Activated T-helper 2 cell treated with anti-CD3 and anti-CD28 coated beads, Interferon-gamma antibody, Interleukin-2, Interleukin-4, amounts not matched to agents 10 μg/mL and 5 μg/mL and 100 μg/mL, durations not matched to agents 14 hours and 24 hours and 36 hours (primary cell): ENCODE data around the gene LRP2. TPM values are rescaled to one million over a fixed set of nuclear protein-coding genes. Genes with fewer than 3 reads are reported as not detected.
A peak's percentile ranks its signal among the peaks of the same experiment; 100 is the strongest.

Source experiments
- DNase-seq: peaks from one replicate; pipeline ENCODE4 v3.0.0; 2021; ENCODE audit warnings: low spot score
- H3K27ac Mint-ChIP-seq: one replicate; pipeline ENCODE4 v1.8.0; 2021; ENCODE audit warnings: mixed read lengths
- H3K27me3 Mint-ChIP-seq: one replicate; pipeline ENCODE4 v1.8.0; 2021; ENCODE audit warnings: low read depth, mixed read lengths
- H3K36me3 Mint-ChIP-seq: one replicate; pipeline ENCODE4 v1.8.0; 2021; ENCODE audit warnings: low read depth, mixed read lengths
- H3K4me1 Mint-ChIP-seq: one replicate; pipeline ENCODE4 v1.8.0; 2021; ENCODE audit warnings: low read depth, mixed read lengths
- H3K4me3 Mint-ChIP-seq: one replicate; pipeline ENCODE4 v1.8.0; 2021; ENCODE audit warnings: low read depth, mild to moderate bottlenecking, moderate library complexity, mixed read lengths
- H3K9me3 Mint-ChIP-seq: one replicate; pipeline ENCODE4 v1.8.0; 2021; ENCODE audit warnings: mixed read lengths
- intact Hi-C: fragments of 100-400 bp; cut with micrococcal nuclease; formaldehyde crosslinking; loops from one replicate; pipeline ENCODE4 v1.15.1; 2023
- total RNA-seq: library from RNA; stranded (reverse); gene quantifications from 2 replicates; pipeline ENCODE4 v1.2.3, GENCODE V29; 2022

The LRP2 gene
- total RNA-seq, 1 donor from 2014 or later: 0.46 TPM

DNA sequence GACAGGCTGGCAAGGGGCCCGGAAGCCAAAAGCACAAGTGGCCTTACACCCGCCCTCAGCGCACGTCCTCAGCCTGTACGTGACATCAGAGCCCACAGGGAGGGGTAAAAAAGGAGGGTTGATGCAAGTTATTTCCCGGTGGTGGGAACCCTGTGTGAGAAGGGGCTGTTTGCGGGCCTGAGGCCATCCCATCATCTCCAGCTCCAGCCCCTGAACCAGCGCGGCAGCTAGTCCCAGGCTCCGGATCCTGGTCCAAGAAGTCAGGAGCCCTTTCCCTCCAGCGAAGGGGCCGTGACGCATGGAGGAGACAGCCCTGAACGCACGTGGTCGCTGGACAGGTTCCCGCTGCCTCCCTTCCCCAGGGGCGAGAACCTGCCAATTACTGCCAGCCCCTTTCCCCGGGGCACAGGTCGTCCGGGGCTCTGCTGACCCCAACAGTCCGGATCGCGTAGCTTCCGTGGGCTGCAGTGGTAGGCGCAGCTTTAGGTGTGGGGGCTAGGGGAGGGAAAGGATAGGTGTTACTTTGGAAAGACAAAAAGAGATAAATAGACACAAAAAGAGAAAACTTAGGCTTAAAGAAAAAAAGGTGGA is 1.3 kb upstream of the LRP2 start:
- Mint-ChIP-seq H3K36me3 (no peaks in the 10 kb centered on the region), H3K4me3 (peak overlapping the region; percentile 90), H3K4me1 (peaks cover 36% of the 10 kb centered on the region), H3K27me3 (peaks cover 49% of the 10 kb centered on the region), H3K27ac (peak overlapping the region; percentile 71), H3K9me3 (peaks cover under 1% of the 10 kb centered on the region)
- intact Hi-C loops: loop anchor here (5.0 to 10.0 kb wide), 3 partner anchors 99 to 431 kb away; partner anchors contain the start of gene SSB
- peak; percentile 43 for DNase-seq

DNA sequence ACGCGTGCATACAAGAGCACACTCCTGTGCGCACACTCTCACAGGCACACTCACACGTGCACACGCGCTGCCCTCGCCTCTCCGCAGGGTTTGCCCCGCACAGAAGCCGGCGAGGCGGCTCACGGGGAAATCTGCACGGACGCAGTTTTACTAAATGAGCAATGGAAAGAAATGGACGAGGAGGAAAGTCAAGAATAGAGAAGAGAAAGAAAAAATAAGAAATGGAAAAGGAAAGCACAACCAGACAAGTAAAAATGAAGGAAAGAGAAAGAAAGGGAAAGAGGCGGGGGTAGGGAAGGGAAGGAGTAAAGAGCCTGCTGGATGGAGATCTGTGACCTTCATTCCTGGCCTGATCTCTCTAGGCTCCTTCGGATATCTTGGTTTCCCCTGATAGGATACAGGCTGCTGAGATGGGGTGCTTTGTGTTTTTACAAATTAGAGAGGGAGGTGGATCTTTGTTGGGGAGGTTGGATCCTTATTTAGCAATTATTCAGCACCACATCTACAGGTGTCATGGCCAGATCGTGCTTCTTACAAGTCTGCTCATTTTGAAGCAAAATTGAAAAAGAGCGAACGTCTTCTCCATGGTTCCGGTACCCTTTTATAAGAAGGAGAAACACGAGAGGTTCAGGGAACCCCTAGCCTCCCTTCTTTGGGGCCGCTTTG is 693 bp upstream of the LRP2 start:
- Mint-ChIP-seq H3K27ac (peak overlapping the region; percentile 71), H3K27me3 (peaks cover 55% of the 10 kb centered on the region), H3K4me1 (peaks cover 36% of the 10 kb centered on the region), H3K36me3 (no peaks in the 10 kb centered on the region), H3K4me3 (peak overlapping the region; percentile 90), H3K9me3 (no peaks in the 10 kb centered on the region)
- no peak for DNase-seq
- intact Hi-C loops: loop anchor here (5.0 to 10.0 kb wide), 3 partner anchors 99 to 432 kb away; partner anchors contain the start of gene SSB

DNA sequence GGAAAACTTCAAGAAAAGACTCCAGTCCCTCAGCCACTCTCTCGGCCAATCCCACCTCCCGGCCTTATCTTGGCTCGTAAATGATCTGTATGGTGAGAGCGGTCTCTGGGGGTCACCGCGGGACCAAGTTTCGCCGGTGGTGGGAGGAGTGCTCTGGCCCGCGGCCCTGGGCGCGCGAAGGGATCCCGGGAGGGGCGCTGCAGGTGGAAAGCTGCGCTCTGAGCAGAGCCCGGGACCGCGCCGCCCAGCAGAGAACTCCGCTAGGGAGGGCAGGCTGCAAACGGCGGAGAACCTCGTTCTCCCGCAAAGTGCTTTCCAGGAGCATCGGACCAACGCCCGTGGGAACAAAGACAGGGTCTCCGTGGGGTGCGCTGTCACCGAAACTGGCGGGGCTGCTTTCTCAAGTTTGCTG is 622 bp downstream of the LRP2 start:
- no peaks in the 10 kb centered on the region for H3K36me3 Mint-ChIP-seq
- no peaks in the 10 kb centered on the region for H3K9me3 Mint-ChIP-seq
- peak overlapping the region; percentile 32 for H3K4me3 Mint-ChIP-seq
- H3K27ac Mint-ChIP-seq: no peak overlapping the region
- H3K4me1 Mint-ChIP-seq: peaks cover 36% of the 10 kb centered on the region
- H3K27me3 Mint-ChIP-seq: peaks cover 58% of the 10 kb centered on the region
- no peak for DNase-seq
- intact Hi-C loops: loop anchor here (5.0 to 10.0 kb wide), 3 partner anchors 101 to 433 kb away; partner anchors contain the start of gene SSB

DNA sequence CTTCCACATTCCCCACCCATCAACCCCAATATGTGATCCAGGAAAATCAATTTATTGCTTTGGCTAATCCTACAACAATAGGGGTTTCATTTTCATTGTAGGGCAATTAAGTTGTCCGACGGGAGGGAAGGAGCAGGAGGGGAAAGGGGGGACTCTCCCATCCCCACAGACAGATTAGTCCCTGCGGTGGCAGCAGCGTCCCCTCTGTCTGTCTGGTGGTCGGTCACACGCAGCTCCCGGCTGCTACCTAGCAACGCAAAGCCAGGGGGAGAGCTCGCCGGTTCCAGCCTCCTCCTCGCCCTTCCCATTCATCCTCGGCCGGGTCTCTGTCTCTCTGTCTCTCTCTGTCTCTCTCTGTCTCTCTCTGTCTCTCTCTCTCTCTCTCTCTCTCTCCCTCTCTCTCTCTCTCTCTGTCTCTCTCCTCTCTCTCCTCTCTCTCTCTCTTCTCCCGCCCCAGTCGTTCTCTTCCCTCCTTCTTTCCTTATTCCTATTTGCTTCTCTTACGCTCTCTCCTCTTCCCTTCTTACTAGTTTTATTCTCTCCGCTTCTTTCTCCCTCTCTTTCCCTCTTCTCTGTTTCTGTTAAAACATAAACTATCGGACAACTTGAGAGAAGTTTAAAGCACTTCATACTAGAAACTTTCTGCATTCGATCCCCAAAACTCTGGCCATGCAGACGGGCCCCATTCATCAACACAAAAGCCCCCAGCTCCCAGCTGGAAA is 1.2 kb downstream of the LRP2 start:
- Mint-ChIP-seq H3K36me3 (no peaks in the 10 kb centered on the region), H3K27me3 (peaks cover 64% of the 10 kb centered on the region), H3K4me1 (peaks cover 36% of the 10 kb centered on the region), H3K4me3 (no peak overlapping the region), H3K9me3 (no peaks in the 10 kb centered on the region), H3K27ac (no peak overlapping the region)
- intact Hi-C loops: loop anchor here (5.0 to 10.0 kb wide), 3 partner anchors 101 to 434 kb away; partner anchors contain the start of gene SSB
- DNase-seq: no peak

DNA sequence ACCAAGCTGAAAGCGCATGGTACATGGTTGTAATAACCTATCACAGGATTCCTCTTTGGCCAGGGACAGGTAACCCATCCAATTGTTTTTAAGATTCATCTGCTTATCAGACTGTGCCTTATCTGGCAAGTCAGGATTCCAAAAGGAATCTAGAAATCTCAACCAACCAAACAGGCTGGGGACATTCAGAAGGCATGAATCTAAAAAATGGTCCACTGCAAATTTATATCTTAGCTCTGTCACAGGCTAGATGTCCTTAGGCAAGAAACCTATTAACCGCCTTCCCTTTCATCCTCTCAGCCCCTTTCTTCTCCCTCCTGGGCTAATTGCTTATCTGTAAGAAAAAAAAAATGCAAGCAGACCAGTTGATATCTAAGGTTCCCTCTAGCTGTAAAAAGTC is 4.3 kb downstream of the LRP2 start:
- H3K27ac Mint-ChIP-seq: no peak overlapping the region
- H3K9me3 Mint-ChIP-seq: no peaks in the 10 kb centered on the region
- H3K36me3 Mint-ChIP-seq: no peaks in the 10 kb centered on the region
- intact Hi-C loops: no loop called here
- no peak for DNase-seq
- H3K27me3 Mint-ChIP-seq: peaks cover 64% of the 10 kb centered on the region
- no peak overlapping the region for H3K4me3 Mint-ChIP-seq
- peaks cover 13% of the 10 kb centered on the region for H3K4me1 Mint-ChIP-seq

DNA sequence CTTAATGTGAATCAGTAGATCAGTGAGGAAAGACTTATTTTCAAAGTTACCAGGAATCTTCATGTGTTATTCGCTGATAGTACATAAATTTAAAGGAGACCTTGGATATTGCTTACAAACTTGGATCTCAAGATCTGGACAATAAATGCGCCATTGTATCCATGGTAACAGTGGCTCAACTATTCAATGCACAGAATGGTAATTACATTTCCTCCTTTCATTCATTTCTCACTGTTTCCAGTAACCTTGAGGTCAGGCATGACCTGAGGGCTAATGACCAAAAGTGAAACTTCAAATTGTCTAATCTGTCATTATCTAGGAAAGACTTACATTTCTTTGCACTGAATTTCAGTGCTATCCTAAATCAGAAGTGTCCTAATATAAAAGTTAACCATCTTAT is 8.1 kb downstream of the LRP2 start:
- Mint-ChIP-seq H3K4me3 (no peak overlapping the region), H3K27ac (no peak overlapping the region), H3K4me1 (no peaks in the 10 kb centered on the region), H3K36me3 (no peaks in the 10 kb centered on the region), H3K9me3 (no peaks in the 10 kb centered on the region), H3K27me3 (peaks cover 34% of the 10 kb centered on the region)
- no peak for DNase-seq
- intact Hi-C loops: no loop called here

DNA sequence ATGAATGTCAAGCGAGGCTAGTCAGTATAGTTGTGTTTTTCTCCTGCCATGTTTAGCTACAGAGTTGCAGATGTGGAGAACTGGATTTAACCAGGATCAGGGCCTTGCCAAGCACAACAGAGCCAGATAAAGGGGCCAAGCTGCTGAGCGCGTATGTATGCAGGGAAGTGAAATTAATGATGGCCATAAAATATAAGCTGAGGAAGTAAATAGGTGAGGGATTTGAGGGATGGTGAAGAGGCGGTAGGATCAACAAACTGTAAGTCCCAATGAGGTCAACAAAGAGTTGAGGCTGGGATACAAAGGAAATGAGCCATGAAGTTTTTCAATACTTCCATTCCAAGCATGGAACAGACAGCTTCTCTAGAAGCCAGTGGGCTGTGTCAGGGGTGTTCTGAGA is 10.6 kb downstream of the LRP2 start:
- no peak for DNase-seq
- H3K4me3 Mint-ChIP-seq: no peak overlapping the region
- intact Hi-C loops: no loop called here
- H3K9me3 Mint-ChIP-seq: no peaks in the 10 kb centered on the region
- H3K36me3 Mint-ChIP-seq: no peaks in the 10 kb centered on the region
- peaks cover 20% of the 10 kb centered on the region for H3K27me3 Mint-ChIP-seq
- H3K27ac Mint-ChIP-seq: no peak overlapping the region
- H3K4me1 Mint-ChIP-seq: no peaks in the 10 kb centered on the region

DNA sequence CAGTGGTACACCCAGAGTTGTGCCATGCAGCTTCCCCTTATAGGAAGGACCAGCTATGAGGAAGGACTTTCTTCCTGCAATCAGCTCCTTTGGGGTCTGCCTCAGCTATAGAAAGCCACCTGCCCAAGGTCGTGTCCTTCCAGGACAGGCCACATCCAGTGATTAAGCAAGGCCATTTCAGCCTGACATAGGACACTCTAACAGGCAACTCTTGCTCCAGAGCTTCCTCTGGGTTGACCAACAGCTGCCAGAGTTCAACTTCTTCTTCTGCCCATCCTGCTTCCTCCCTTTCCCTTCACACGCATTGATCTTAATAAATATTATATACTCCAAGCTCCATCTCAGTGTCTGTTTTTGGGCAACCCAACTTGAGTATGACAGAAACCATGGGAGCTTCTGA is 12.8 kb downstream of the LRP2 start:
- H3K27me3 Mint-ChIP-seq: peaks cover 8% of the 10 kb centered on the region
- intact Hi-C loops: no loop called here
- no peaks in the 10 kb centered on the region for H3K9me3 Mint-ChIP-seq
- no peaks in the 10 kb centered on the region for H3K36me3 Mint-ChIP-seq
- no peak overlapping the region for H3K4me3 Mint-ChIP-seq
- DNase-seq: no peak
- H3K4me1 Mint-ChIP-seq: no peaks in the 10 kb centered on the region
- H3K27ac Mint-ChIP-seq: no peak overlapping the region

DNA sequence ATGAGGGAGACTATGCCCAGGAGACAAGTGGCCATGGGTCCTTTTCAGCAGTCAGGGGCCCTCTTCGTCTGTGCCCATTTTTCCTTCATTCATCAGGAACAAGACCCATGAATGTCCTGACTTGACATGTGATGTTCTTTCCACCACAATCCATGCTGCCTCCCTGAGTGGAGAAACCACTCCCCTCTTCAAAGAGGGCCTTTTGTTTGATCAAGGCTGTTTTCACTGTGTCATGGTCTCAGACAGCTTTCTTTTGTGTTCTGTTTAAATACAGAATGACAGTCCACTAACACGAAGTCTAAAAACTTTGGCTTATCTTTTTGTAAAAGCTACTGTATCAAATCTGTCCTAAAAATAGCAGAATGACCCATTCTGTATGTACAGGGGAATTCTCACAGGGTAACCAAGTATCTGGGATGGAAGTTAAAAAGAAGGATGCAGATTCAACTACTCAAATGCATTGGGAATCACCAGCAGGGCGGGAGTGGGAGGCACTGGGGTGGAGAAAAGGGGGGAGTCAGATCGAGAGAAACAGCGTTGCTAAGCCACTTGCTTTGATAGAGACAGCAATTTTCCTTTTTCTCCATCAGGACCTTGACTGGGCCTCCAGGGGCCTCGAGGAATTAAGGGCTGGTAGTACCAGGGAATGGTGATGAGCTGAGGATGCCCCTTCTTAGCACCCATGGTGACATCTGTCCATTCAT is 13.9 kb downstream of the LRP2 start:
- H3K27me3 Mint-ChIP-seq: peaks cover 10% of the 10 kb centered on the region
- H3K9me3 Mint-ChIP-seq: no peaks in the 10 kb centered on the region
- H3K27ac Mint-ChIP-seq: no peak overlapping the region
- no peaks in the 10 kb centered on the region for H3K36me3 Mint-ChIP-seq
- no peak for DNase-seq
- H3K4me3 Mint-ChIP-seq: no peak overlapping the region
- no peaks in the 10 kb centered on the region for H3K4me1 Mint-ChIP-seq
- intact Hi-C loops: no loop called here

DNA sequence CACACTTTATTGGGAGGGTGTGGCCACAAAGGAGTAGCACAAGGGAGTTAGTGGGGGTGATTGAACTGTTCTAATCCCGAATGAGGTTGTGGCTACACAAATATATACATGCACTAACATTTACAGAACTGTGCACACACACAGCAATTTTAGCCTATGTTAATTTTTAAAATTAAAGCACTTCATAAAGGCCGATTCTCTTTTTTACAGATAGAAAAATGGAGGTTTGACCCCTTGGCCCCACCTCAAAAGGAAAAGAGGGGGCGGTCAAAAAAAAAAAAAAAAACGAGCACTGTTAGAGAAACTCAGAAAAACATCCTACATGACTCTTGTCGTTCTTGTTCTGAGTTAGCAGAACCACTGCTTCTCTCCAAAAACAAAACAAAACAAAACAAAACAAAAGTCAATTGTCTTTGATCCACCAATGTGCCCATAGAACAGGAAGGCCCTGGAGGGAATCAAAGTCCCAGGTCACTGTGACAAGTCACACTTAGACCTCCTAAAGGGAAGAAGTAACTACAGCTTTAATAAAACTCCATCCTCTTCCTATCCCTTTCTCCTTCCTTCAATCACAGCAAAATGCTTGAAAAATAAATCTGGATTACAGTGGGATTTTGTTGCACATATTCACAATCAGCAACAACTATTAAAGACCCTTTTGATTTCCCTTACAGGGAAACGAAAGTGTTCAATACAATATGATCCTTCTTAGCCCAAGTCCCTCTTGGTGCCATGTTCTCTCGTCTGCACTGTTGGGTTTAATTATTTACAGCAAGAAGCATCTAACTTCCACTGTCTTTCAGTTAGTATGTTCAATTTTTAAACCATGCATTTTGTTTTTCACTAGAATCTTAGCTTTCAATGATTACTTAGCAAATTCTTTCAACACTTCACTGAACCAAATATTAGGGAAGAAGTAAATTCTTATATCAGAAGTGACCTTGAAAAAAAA is 16.6 kb downstream of the LRP2 start:
- no peaks in the 10 kb centered on the region for H3K36me3 Mint-ChIP-seq
- H3K27me3 Mint-ChIP-seq: peaks cover 21% of the 10 kb centered on the region
- intact Hi-C loops: no loop called here
- DNase-seq: no peak
- no peak overlapping the region for H3K4me3 Mint-ChIP-seq
- H3K9me3 Mint-ChIP-seq: no peaks in the 10 kb centered on the region
- no peak overlapping the region for H3K27ac Mint-ChIP-seq
- H3K4me1 Mint-ChIP-seq: no peaks in the 10 kb centered on the region

DNA sequence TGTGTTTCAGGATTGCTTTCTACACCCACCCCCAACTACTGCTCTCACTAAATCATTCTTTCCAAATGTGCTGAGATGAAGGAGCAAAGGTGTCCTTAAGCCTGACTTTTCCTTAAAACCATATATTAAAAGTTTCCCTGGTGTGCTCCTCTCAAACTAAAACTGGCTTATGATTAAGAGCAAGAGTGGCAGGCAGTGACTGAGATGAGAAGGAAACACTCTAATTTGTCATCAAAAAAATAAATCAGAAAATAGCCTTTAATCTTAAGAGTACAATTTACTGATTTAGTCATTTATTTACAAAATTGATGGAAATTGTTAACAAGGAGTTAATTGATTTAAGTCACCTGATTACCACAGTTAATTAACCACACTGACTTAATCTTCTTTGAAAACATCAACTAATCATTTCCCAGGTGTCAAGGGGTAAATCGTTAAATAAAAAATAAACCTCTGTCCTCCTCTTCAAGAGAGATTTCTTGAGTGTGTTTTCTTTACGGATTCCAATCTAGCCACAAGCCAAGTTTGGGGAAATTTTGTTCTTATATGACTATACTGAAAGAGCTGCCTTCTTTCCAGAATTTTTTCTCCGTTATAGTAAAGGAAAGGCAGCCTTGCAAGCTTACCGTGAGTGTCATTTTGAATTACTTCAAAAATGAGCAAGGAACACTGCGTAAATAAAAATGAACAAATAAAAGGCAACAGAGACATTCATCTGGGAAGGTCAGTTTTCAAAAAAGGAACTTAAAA is 17.4 kb downstream of the LRP2 start:
- no peaks in the 10 kb centered on the region for H3K36me3 Mint-ChIP-seq
- no peak for DNase-seq
- H3K27me3 Mint-ChIP-seq: peaks cover 25% of the 10 kb centered on the region
- intact Hi-C loops: no loop called here
- no peaks in the 10 kb centered on the region for H3K4me1 Mint-ChIP-seq
- H3K27ac Mint-ChIP-seq: no peak overlapping the region
- H3K4me3 Mint-ChIP-seq: no peak overlapping the region
- no peaks in the 10 kb centered on the region for H3K9me3 Mint-ChIP-seq
